NCI-H1417 treated with DMSO at 0.1 percent for 48 hours (cell line): ENCODE measurements around the gene TSPY3.
"Not testable (repeated sequence)": the region's sequence is repeated elsewhere in the genome, so short reads cannot be mapped to it uniquely, and the experiment has no call there.

Source experiments
- DNase-seq: peaks from one replicate; lab custom pipeline; 2025; lab: John Stamatoyannopoulos, UW

The TSPY3 gene, protein sequence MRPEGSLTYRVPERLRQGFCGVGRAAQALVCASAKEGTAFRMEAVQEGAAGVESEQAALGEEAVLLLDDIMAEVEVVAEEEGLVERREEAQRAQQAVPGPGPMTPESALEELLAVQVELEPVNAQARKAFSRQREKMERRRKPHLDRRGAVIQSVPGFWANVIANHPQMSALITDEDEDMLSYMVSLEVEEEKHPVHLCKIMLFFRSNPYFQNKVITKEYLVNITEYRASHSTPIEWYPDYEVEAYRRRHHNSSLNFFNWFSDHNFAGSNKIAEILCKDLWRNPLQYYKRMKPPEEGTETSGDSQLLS

GRCh38 chrY:9398121-9398520 is at the start of gene TSPY3:
TSS of gene TSPY3 (plus strand) at chrY:9398421. CDS start at chrY:9398467, 46 bp downstream.
- not testable (repeated sequence) for DNase-seq

- not testable (repeated sequence) for DNase-seq
These were observed 40.7 kb upstream of the TSPY3 start, which contains the start of gene TSPY8 for GRCh38 chrY:9357497-9357896. TSS of gene TSPY8 (plus strand) at chrY:9357797. CDS start at chrY:9357843, 46 bp downstream.

DNA sequence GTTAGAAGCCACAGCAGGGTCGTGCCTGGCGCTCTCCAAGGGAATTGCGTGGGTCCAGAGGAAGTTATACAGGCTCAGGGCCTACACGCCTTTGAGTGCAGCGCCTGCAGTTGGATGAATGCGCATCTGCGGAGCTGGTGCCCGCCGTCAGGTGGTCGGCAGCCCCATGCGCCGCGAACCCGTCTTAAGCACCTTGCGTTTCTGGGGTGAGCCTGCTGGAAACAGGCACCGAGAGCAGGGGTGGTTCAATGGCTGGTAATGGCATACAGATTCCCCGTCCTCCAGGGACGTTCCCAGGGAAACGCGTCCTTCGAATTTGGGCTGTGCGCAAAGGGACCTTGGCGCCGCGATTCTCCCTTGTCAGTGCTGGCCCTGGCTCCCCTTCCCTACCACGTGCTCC is 1.7 kb upstream of the TSPY3 start:
- DNase-seq: not testable (repeated sequence)
